Spinal cord (tissue), 10 donors: ENCODE data around the gene DENND6A. TPM values are rescaled to one million over a fixed set of nuclear protein-coding genes. Genes with fewer than 3 reads are reported as not detected.
A peak's percentile ranks its signal among the peaks of the same experiment; 100 is the strongest.

Experiments used
- DNase-seq, 6 donors: peaks; one replicate each; pipeline versions ENCODE4 v3.0.0 to v3.0.0-alpha.2; 2013 to 2015; ENCODE audit warnings: low spot score in 6 of 6, low read depth in 4 of 6
- H3K27ac ChIP-seq: one replicate; pipeline ENCODE4 v1.5.1; 2013; ENCODE audit warnings: low read depth, low read length, control low read depth
- H3K27me3 ChIP-seq: one replicate; pipeline ENCODE4 v1.6.1; 2013; ENCODE audit warnings: low read length; ENCODE audit not compliant: control insufficient read depth, insufficient read depth
- H3K36me3 ChIP-seq: one replicate; pipeline ENCODE4 v1.6.1; 2013; ENCODE audit warnings: low read length; ENCODE audit not compliant: control insufficient read depth, insufficient read depth
- H3K4me1 ChIP-seq: one replicate; pipeline ENCODE4 v1.6.1; 2013; ENCODE audit warnings: low read length; ENCODE audit not compliant: control insufficient read depth, insufficient read depth
- H3K4me3 ChIP-seq: one replicate; pipeline ENCODE4 v1.5.1; 2013; ENCODE audit warnings: low read depth, low read length, control low read depth
- H3K9me3 ChIP-seq: one replicate; pipeline ENCODE4 v1.6.1; 2013; ENCODE audit warnings: low read length; ENCODE audit not compliant: control insufficient read depth, insufficient read depth
- WGBS: methylation state at CpG from one replicate; pipeline ENCODE4 v1.1.5; 2013; ENCODE audit warnings: missing lambda C conversion rate; ENCODE audit not compliant: insufficient coverage; 5-methylcytosine and 5-hydroxymethylcytosine counted together
- long read RNA-seq, 4 donors: transcript quantifications; one replicate each; lab custom pipeline, GENCODE V29; 2026
- polyA plus RNA-seq, 2 donors: library from polyadenylated mRNA; unstranded; fragments of 120-200 nt; gene quantifications; one replicate each; pipeline ENCODE4 v1.2.1, GENCODE V29; 2013; ENCODE audit not compliant: insufficient read length in 2 of 2
- total RNA-seq, 2 donors: library from RNA; depleted of rRNA in 1 of 2; stranded (reverse); fragments of 120-200 nt in 1 of 2; fragments of >200 nt in 1 of 2; gene quantifications; one replicate each; pipeline versions ENCODE4 v1.2.3 to v1.2.4, GENCODE V29; 2013 to 2014
- donor health status: healthy.

Gene DENND6A
- 10 to 100 TPM; 24.6 to 59.4 TPM for total RNA-seq
- polyA plus RNA-seq, result 10 to 100 TPM; 19.1 to 20.4 TPM
- long read RNA-seq, donor 1, full-length matches to known transcripts, result 4 of 4 reads
- long read RNA-seq, donor 1, partial matches to known transcripts, result 0 of 4 reads
- long read RNA-seq, donor 1, other reads (novel, unspliced or antisense), result 0 of 4 reads
- long read RNA-seq, donor 2, result 0 reads
- long read RNA-seq, donor 3, result 0 reads
- long read RNA-seq, donor 4, full-length matches to known transcripts, result 1 of 1 reads
- long read RNA-seq, donor 4, partial matches to known transcripts, result 0 of 1 reads
- long read RNA-seq, donor 4, other reads (novel, unspliced or antisense), result 0 of 1 reads

DNA sequence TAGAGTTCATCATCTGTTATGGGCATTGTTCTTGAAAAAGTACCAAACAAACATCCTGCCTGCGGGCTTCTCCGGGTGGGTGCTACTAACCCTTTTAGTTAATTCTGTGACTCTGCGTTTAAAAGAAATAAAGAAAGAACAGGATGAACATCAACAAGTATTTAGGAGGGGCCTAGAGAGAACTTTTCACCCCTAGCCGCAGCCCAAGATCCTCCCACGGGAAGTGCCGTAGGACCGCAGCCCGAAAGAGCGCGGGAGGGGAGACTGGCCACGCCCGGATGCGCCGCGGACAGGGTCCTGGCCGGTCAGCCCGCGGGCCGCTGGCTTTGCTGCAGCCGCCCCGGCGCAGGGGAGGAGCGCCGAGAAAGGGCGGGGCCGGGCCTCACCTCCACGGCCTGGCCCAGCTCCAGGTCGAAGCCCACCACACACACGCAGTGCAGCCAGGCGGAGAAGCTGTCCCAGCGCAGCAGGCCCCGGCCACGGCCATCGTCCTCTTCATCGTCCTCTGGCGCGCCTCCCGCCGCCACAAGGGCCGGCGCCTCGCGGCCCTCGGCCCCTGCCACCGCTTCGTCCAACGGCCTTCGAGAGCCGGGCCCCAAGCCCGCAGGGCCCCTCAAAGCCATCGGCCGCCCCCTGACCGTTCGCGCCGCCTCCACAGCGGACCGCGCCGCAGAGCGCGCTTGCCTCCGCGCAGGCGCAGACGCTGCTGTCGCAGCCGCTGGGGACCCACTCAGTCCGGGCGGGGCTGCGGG is at the start of gene DENND6A:
DENND6A (minus strand) TSS at position 682 of the 752 bp plus-strand sequence; CDS start at position 623, 59 bp downstream.
- H3K27ac ChIP-seq, result peak within 1 kb of the TSS; percentile 91
- WGBS, result under 1% methylated on average over 68 of the region's 71 CpGs
- peaks cover 4% of the 10 kb centered on the region for H3K4me1 ChIP-seq
- peak; percentile 85 to 98 (median 90) for DNase-seq
- no peaks in the 10 kb centered on the region for H3K27me3 ChIP-seq
- no peaks in the 10 kb centered on the region for H3K9me3 ChIP-seq
- H3K36me3 ChIP-seq, result no peaks in the 10 kb centered on the region
- H3K4me3 ChIP-seq, result peak within 1 kb of the TSS; percentile 76

DNA sequence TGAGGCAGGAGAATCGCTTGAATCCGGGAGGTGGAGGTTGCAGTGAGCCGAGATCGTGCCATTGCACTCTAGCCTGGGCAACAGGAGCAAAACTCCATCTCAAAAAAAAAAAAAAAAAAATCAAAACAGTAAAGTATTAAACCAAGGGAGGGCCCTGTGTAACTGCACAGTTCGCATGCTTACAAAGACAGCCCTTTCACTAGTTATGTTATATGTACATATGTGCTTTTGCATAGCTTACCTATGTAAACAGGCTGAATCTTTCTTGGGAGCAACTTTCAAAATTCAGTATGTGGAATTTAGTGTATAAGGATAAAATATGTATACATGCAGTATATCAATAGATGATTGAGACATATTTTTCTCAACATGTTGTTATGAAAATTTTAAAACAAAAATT is 47.1 kb upstream of the DENND6A start:
- Histone ChIP-seq H3K27me3 (no peaks in the 10 kb centered on the region), H3K4me1 (no peaks in the 10 kb centered on the region), H3K36me3 (no peaks in the 10 kb centered on the region), H3K27ac (no peak overlapping the region), H3K9me3 (no peaks in the 10 kb centered on the region), H3K4me3 (no peak overlapping the region)
- DNase-seq, result no peak
- WGBS, result no CpG with 5 or more reads among the region's 5 CpGs

DNA sequence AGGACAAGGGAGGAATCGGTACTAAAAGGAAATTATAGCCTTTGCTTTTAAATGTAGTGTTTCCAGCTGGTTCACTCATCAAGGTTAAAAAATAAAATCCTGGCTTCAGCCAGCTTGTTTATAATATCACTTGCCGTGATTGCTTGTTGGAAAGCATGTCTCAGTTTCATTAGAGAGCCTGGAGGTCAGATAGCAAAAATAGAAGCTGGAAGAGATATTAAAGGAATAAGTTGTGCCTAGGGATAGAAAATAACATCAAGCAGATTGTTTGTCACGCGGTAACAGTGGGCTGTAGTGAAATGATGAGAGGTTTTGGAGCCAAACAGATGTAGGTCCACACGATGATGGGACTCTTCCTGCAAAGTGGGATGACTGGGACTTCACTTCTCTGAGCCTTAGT is 45.5 kb upstream of the DENND6A start:
- no peaks in the 10 kb centered on the region for H3K36me3 ChIP-seq
- no peak overlapping the region for H3K4me3 ChIP-seq
- no peaks in the 10 kb centered on the region for H3K9me3 ChIP-seq
- WGBS, result 74% methylated on average over 4 of the region's 5 CpGs
- no peak overlapping the region for H3K27ac ChIP-seq
- DNase-seq, result peak in 1 of 6 donors; percentile 15
- H3K4me1 ChIP-seq, result no peaks in the 10 kb centered on the region
- H3K27me3 ChIP-seq, result no peaks in the 10 kb centered on the region

GRCh38 chr3:57737840-57738239 is 45.0 kb upstream of the DENND6A start:
- 94% methylated on average over 2 of the region's 7 CpGs for WGBS
- Histone ChIP-seq H3K9me3 (no peaks in the 10 kb centered on the region), H3K4me3 (no peak overlapping the region), H3K4me1 (no peaks in the 10 kb centered on the region), H3K27ac (no peak overlapping the region), H3K36me3 (no peaks in the 10 kb centered on the region), H3K27me3 (no peaks in the 10 kb centered on the region)
- DNase-seq, result no peak

DNA sequence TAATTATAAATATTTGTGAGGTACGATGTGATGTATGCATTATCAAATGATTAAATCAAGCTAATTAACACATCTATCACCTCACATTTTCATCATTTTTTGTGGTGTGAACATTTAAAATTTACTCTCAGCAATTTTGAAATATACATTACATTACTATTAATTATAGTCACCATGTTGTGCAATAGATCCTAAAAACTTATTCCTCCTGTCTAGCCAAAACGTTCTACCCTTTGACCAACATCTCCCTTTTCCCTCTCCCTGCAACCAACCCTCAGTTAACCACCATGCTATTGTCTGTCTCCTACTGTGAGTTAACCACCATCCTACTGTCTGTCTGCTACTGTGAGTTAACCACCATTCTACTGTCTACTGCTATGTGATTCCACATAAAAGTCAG is 42.5 kb upstream of the DENND6A start:
- Histone ChIP-seq H3K27me3 (no peaks in the 10 kb centered on the region), H3K4me1 (no peaks in the 10 kb centered on the region), H3K27ac (no peak overlapping the region), H3K36me3 (no peaks in the 10 kb centered on the region), H3K4me3 (no peak overlapping the region), H3K9me3 (no peaks in the 10 kb centered on the region)
- DNase-seq, result no peak
- WGBS, result 69% methylated on average over 1 of the region's 2 CpGs

DNA sequence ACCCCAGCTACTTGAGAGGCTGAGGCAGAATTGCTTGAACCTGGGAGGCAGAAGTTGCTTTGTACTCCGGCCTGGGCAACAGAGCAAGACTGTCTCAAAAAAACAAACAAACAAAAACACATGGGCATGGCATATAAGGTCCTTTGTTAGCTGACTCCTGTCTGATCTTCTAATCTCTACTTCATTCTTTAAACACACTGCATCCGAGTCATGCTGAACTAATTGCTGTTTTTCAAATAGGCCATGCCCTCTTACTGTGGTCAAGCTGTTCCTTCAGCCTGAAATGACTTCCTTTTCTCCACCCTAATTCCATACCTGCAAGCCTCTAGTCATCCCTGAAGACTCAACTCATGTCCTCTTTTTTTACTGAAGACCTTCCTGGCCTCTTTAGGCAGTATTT is 40.9 kb upstream of the DENND6A start:
- H3K36me3 ChIP-seq, result no peaks in the 10 kb centered on the region
- H3K27ac ChIP-seq, result no peak overlapping the region
- no peak for DNase-seq
- no peaks in the 10 kb centered on the region for H3K27me3 ChIP-seq
- WGBS, result 61% methylated on average over 2 of the region's 2 CpGs
- no peaks in the 10 kb centered on the region for H3K4me1 ChIP-seq
- H3K9me3 ChIP-seq, result no peaks in the 10 kb centered on the region
- no peak overlapping the region for H3K4me3 ChIP-seq

DNA sequence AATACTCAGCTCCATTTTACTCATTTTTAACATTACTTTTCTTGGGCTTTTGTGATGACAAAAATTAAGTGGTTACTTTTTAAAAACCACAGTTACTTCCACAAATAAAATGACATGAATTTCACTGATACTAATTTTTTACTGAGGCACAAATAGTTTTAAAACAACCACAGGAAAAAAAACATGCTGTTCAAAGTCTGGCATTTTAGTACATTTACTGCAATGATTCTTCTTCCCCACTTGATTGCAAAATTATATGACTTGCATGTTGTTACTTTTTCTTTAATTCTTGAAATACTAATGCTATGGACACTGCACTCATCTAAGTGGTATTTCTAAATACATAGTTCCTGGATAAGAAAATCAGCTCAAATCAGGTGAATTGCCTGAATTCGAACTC is 38.4 kb upstream of the DENND6A start:
- DNase-seq, result no peak
- H3K4me3 ChIP-seq, result no peak overlapping the region
- H3K36me3 ChIP-seq, result no peaks in the 10 kb centered on the region
- H3K9me3 ChIP-seq, result no peaks in the 10 kb centered on the region
- no peaks in the 10 kb centered on the region for H3K27me3 ChIP-seq
- no CpG with 5 or more reads among the region's 1 CpG for WGBS
- H3K4me1 ChIP-seq, result no peaks in the 10 kb centered on the region
- H3K27ac ChIP-seq, result no peak overlapping the region

- no peak overlapping the region for H3K27ac ChIP-seq
- no peaks in the 10 kb centered on the region for H3K27me3 ChIP-seq
- no CpG with 5 or more reads among the region's 3 CpGs for WGBS
- DNase-seq, result peak in 1 of 6 donors; percentile 47
- no peaks in the 10 kb centered on the region for H3K36me3 ChIP-seq
- H3K4me3 ChIP-seq, result no peak overlapping the region
- no peaks in the 10 kb centered on the region for H3K9me3 ChIP-seq
- no peaks in the 10 kb centered on the region for H3K4me1 ChIP-seq
These were observed 37.8 kb upstream of the DENND6A start for GRCh38 chr3:57730682-57731081.

DNA sequence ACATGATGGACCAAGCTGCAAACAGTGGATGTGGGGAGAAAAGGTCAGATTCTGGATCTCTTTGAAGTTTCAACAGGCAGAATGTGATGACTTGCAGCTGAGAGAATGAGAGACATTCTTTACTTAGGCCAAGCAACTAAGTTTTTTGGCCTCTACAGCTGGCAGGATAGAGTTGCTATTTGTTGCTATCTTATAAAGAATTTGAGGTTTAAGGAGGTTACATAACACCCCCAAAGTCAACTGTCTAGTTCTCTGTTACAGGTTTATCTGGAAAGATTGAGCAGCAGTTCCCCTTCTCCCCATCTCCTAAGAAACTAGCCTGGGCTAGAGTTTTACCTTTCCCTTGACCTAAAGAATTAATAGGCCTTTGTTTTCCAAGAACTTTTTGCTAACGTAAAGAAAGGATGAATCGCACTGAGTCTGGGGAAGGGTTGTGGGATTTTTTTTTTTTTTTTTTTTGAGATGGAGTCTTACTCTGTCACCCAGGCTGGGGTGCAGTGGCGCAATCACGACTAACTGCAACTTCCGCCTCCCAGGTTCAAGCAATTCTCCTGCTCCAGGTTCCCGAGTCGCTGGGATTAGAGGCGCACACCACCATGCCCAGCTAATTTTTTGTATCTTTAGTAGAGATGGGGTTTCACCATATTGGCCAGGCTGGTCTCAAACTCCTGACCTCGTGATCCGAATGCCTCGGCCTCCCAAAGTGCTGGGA is 36.6 kb upstream of the DENND6A start:
- no peak for DNase-seq
- Histone ChIP-seq H3K4me1 (no peaks in the 10 kb centered on the region), H3K9me3 (no peaks in the 10 kb centered on the region), H3K27me3 (no peaks in the 10 kb centered on the region), H3K27ac (no peak overlapping the region), H3K4me3 (no peak overlapping the region), H3K36me3 (no peaks in the 10 kb centered on the region)
- WGBS, result 94% methylated on average over 8 of the region's 11 CpGs
